A673 (cell line): ENCODE measurements around the gene PLCG2.

Experiments
- EZH2 ChIP-seq: fragments of 200-600 bp; sonication (generic); IDR thresholded peaks from 2 replicates; pipeline ENCODE4 v1.6.1; 2017; ENCODE audit warnings: borderline replicate concordance, low read depth, mild to moderate bottlenecking, mixed read lengths, antibody characterized with exemption, low read length; ENCODE audit not compliant: poor library complexity, severe bottlenecking
- TF ChIP-seq, protein P1 (sequence below): fragments of 300-800, 200-600 bp; sonication (generic); conservative IDR thresholded peaks from 2 replicates; pipeline ENCODE4 v1.5.1; 2017; ENCODE audit warnings: low read depth, mild to moderate bottlenecking, antibody characterized with exemption, low read length, moderate library complexity, mixed read lengths

GRCh38 chr16:81782236-81782635, 3.1 kb downstream of the PLCG2 start:
- TF ChIP-seq, protein P1, sequence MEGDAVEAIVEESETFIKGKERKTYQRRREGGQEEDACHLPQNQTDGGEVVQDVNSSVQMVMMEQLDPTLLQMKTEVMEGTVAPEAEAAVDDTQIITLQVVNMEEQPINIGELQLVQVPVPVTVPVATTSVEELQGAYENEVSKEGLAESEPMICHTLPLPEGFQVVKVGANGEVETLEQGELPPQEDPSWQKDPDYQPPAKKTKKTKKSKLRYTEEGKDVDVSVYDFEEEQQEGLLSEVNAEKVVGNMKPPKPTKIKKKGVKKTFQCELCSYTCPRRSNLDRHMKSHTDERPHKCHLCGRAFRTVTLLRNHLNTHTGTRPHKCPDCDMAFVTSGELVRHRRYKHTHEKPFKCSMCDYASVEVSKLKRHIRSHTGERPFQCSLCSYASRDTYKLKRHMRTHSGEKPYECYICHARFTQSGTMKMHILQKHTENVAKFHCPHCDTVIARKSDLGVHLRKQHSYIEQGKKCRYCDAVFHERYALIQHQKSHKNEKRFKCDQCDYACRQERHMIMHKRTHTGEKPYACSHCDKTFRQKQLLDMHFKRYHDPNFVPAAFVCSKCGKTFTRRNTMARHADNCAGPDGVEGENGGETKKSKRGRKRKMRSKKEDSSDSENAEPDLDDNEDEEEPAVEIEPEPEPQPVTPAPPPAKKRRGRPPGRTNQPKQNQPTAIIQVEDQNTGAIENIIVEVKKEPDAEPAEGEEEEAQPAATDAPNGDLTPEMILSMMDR: no peak
- TF ChIP-seq EZH2: no peak
